Measurements from ENCODE around the gene ERBB2. TPM values are rescaled to one million over a fixed set of nuclear protein-coding genes. Genes with fewer than 3 reads are reported as not detected.

ERBB2 gene
- total RNA-seq, 1 donor from 2014 or later, result 49.0 TPM

DNA sequence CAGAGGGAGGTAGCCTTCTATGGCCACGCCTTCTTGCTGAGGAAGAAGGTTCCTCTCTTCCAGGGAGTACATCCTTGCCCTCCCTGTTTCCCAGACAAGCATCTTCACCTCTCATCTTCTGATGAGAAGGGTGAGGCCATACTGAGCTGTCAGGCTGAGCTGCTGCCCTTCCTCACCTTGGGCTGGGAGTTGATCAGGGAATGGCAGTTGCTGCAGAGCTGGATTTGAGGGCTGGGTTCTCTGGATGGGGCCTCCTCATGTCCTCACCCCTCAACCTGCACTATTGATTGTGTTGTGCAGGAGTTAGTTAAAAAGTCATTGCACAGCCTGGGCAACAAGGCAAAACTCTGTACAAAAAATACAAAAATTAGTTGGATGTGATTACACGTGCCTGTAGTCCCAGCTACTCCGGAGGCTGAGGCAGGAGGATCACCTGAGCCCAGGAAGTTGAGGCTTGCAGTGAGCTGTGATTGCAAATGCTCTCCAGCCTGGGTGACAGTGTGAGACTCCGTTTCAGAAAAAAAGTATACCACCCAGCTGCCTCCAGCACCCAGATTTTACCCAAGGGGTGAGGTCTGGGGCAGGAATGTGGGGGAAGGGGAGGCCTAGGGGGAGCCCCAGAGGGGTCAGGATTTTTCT is 2.0 kb downstream of the ERBB2 start:
- H3K4me3 Mint-ChIP-seq (ENCODE audit: unreplicated experiment), result peak overlapping the region; percentile 88
- no peaks in the 10 kb centered on the region for H3K9me3 Mint-ChIP-seq (ENCODE audit: unreplicated experiment)
- DNase-seq (ENCODE audit: low spot score), result no peak
- TF ChIP-seq, protein P1, sequence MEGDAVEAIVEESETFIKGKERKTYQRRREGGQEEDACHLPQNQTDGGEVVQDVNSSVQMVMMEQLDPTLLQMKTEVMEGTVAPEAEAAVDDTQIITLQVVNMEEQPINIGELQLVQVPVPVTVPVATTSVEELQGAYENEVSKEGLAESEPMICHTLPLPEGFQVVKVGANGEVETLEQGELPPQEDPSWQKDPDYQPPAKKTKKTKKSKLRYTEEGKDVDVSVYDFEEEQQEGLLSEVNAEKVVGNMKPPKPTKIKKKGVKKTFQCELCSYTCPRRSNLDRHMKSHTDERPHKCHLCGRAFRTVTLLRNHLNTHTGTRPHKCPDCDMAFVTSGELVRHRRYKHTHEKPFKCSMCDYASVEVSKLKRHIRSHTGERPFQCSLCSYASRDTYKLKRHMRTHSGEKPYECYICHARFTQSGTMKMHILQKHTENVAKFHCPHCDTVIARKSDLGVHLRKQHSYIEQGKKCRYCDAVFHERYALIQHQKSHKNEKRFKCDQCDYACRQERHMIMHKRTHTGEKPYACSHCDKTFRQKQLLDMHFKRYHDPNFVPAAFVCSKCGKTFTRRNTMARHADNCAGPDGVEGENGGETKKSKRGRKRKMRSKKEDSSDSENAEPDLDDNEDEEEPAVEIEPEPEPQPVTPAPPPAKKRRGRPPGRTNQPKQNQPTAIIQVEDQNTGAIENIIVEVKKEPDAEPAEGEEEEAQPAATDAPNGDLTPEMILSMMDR (IDR thresholded peaks at IDR 0.05; ENCODE audit: unreplicated experiment), result no peak
- H3K36me3 Mint-ChIP-seq (ENCODE audit: low read depth, unreplicated experiment), result no peaks in the 10 kb centered on the region
- no peak overlapping the region for H3K27ac Mint-ChIP-seq (ENCODE audit: unreplicated experiment)
- peaks cover 19% of the 10 kb centered on the region for H3K4me1 Mint-ChIP-seq (ENCODE audit: unreplicated experiment)
- peaks cover 7% of the 10 kb centered on the region for H3K27me3 Mint-ChIP-seq (ENCODE audit: unreplicated experiment)

DNA sequence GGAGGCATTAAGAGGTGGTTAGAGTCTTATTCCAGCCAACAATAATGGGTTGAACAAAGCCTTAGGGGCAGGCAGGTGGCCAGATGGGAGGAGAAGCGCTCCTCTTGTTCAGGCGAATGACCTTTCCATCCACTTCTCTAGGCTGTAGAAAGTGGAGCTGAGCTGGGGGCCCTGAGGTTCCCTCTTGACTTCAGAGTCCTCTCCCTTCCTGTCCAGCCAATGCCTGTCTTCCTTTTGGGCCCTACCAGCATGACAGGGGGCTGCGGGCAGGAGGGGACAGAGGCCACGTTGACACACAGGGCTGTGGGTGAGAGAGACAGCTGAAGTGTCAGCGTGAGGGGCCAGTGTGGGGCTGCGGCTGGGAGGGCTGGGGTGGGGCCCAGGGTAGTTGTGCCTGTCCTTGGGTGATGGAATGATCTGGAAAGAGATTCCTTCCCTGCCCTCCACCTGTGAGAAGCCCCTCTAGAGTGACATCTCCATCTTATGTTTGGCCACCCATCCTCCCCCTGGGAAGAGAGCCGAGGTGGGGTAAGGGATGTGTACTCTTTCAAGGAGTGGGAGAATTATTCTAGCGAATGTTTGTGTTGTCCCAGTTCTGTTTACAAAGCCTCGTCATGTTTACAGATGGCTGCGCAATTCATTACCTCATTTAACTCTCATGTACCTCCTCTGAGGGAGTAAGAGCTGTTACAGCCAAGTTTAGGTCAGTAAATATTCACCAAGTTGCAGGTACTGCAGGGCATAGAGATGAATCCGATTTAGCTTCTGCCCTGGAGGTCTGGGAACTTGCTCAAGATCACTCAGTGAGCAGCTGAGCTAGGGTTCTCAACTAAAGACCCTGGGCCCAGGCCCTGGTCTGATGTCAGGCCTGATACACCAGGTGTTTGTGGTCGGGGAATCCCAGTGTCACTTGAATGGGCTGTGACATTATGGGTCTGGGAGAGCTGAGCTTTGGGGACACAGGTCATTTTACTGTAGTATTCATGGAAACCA is 3.3 kb downstream of the ERBB2 start:
- Mint-ChIP-seq H3K27ac (ENCODE audit: unreplicated experiment) (no peak overlapping the region), H3K4me1 (ENCODE audit: unreplicated experiment) (peaks cover 19% of the 10 kb centered on the region), H3K27me3 (ENCODE audit: unreplicated experiment) (peaks cover 7% of the 10 kb centered on the region), H3K4me3 (ENCODE audit: unreplicated experiment) (no peak overlapping the region), H3K9me3 (ENCODE audit: unreplicated experiment) (no peaks in the 10 kb centered on the region), H3K36me3 (ENCODE audit: low read depth, unreplicated experiment) (no peaks in the 10 kb centered on the region)
- TF ChIP-seq, protein P1 (IDR thresholded peaks at IDR 0.05; ENCODE audit: unreplicated experiment), result no peak
- no peak for DNase-seq (ENCODE audit: low spot score)

DNA sequence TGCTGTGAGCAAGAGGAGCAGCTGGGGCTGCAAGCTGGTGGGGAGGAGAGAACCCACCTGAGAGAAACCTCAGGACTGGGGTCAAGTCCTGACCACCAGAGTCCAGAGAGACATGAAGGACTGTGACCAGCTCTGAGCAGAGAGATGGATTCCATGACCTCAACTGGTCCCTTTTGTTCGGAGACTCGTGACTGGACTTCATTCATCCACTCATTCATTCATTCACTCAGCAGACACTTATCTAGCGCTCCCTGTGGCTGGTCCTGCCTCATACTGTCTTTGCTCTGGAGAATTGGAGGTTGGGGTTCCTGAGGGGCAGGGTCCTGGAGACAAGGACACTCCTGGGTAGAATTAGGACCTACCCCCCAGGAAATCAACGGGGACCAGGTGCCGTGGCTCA is 4.0 kb downstream of the ERBB2 start:
- no peaks in the 10 kb centered on the region for H3K36me3 Mint-ChIP-seq (ENCODE audit: low read depth, unreplicated experiment)
- no peaks in the 10 kb centered on the region for H3K9me3 Mint-ChIP-seq (ENCODE audit: unreplicated experiment)
- no peak overlapping the region for H3K4me3 Mint-ChIP-seq (ENCODE audit: unreplicated experiment)
- H3K4me1 Mint-ChIP-seq (ENCODE audit: unreplicated experiment), result peaks cover 19% of the 10 kb centered on the region
- TF ChIP-seq, protein P1 (IDR thresholded peaks at IDR 0.05; ENCODE audit: unreplicated experiment), result no peak
- H3K27me3 Mint-ChIP-seq (ENCODE audit: unreplicated experiment), result peaks cover 8% of the 10 kb centered on the region
- DNase-seq (ENCODE audit: low spot score), result no peak
- no peak overlapping the region for H3K27ac Mint-ChIP-seq (ENCODE audit: unreplicated experiment)

DNA sequence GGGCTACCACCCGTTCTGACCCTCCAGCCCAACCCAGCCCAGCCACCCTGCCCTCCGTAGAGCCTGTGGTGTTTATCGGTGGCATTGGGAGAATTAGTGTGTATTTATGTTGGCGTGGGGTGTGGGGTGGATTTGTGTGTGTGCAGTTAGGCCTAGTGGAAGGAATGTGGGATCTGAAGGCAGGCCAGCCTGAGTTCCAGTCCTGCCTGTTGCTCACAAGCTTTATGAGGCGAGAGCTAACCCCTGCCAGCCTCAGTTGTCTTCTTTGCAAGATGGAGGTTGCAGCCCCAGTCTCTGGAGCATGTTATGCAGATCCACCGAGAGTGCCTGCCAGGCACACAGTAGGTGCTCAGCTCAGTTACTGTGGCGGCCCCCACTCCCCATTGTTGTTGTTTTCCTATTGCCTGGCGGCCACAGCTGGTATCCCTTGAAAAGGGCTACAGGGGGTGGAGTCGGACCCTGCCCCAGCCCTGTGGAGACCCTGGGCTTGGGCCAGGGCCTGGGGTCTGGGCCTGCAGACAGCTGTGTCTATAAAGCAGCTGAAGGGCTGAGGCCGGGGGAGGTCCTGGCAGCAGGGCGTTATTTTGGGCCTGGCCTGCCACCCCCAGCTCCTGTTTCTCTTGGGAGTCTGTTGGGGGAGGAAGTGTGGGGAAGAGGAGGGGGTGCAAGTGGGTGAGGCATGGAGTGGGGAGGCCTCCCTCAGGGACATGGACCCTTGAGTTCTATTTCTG is 5.1 kb downstream of the ERBB2 start:
- DNase-seq (ENCODE audit: low spot score), result no peak
- Mint-ChIP-seq H3K4me3 (ENCODE audit: unreplicated experiment) (no peak overlapping the region), H3K4me1 (ENCODE audit: unreplicated experiment) (peaks cover 13% of the 10 kb centered on the region), H3K36me3 (ENCODE audit: low read depth, unreplicated experiment) (peaks cover 4% of the 10 kb centered on the region), H3K27ac (ENCODE audit: unreplicated experiment) (no peak overlapping the region), H3K9me3 (ENCODE audit: unreplicated experiment) (no peaks in the 10 kb centered on the region), H3K27me3 (ENCODE audit: unreplicated experiment) (peaks cover 6% of the 10 kb centered on the region)
- TF ChIP-seq, protein P1 (IDR thresholded peaks at IDR 0.05; ENCODE audit: unreplicated experiment), result no peak

Data from endothelial cell (in vitro differentiated cells).